ENCODE data around the gene TOGARAM2.

DNA sequence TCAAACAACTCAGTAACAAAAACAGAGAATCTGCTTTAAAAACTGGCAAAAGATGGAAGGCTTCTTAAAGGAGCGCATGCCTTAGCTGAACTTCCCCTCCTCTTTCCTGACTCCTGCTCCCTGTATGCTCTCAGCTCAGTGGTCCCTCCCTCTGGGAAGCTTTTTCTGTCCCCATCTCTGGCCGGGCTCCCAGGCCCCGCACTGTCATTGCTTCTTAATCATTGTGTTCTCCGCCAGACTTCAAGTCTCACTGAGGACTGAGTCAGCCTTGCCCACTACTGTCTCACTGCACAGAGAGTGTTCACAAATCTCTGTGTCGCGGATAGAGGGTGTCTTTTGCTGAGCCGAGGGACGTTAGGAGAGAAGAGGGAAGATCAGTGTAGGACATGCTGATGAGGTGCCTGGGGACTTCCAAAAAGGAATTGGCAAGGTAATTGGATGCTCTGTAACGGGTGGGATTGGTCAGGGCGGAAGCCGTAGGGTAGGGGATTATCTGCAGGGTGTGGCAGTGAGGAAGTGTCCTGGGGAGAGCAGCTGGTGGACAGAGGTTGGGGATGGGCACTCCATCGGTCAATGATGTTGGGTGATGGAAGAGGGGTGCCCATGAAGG is 16.2 kb downstream of the TOGARAM2 start:
- no peak for TF ChIP-seq ZNF331 (CRISPR knock-in tag; IDR thresholded peaks at IDR 0.05; ENCODE audit: low read depth)
- no peak for TF ChIP-seq CTCF (conservative IDR thresholded peaks at IDR 0.05; ENCODE audit: low read depth in 2 of 2)
- no peak for TF ChIP-seq EZH2phosphoT487 (IDR thresholded peaks at IDR 0.05; ENCODE audit: unreplicated experiment)
- no peak for TF ChIP-seq POLR2AphosphoS5 (IDR thresholded peaks at IDR 0.05; ENCODE audit: low read depth)
- no peak for TF ChIP-seq REST (IDR thresholded peaks at IDR 0.05; ENCODE audit: unreplicated experiment)
- no peak for TF ChIP-seq EZH2 (IDR thresholded peaks at IDR 0.05; ENCODE audit: low read depth, unreplicated experiment)
- TF ChIP-seq JUNB (IDR thresholded peaks at IDR 0.05; ENCODE audit: unreplicated experiment): no peak
- TF ChIP-seq CREB1 (CRISPR knock-in tag; IDR thresholded peaks at IDR 0.05; ENCODE audit: low read depth): no peak
- no peak for TF ChIP-seq ZNF114 (CRISPR knock-in tag; IDR thresholded peaks at IDR 0.05)
- TF ChIP-seq, protein P1, sequence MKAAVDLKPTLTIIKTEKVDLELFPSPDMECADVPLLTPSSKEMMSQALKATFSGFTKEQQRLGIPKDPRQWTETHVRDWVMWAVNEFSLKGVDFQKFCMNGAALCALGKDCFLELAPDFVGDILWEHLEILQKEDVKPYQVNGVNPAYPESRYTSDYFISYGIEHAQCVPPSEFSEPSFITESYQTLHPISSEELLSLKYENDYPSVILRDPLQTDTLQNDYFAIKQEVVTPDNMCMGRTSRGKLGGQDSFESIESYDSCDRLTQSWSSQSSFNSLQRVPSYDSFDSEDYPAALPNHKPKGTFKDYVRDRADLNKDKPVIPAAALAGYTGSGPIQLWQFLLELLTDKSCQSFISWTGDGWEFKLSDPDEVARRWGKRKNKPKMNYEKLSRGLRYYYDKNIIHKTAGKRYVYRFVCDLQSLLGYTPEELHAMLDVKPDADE (IDR thresholded peaks at IDR 0.05): no peak
- no peak for TF ChIP-seq ZNF462 (CRISPR knock-in tag; IDR thresholded peaks at IDR 0.05)

All from GM23338 (cell line).